ENCODE results near the gene KBTBD8. TPM values are rescaled to one million over a fixed set of nuclear protein-coding genes. Genes with fewer than 3 reads are reported as not detected.
A peak's percentile ranks its signal among the peaks of the same experiment; 100 is the strongest.

The KBTBD8 gene, protein sequence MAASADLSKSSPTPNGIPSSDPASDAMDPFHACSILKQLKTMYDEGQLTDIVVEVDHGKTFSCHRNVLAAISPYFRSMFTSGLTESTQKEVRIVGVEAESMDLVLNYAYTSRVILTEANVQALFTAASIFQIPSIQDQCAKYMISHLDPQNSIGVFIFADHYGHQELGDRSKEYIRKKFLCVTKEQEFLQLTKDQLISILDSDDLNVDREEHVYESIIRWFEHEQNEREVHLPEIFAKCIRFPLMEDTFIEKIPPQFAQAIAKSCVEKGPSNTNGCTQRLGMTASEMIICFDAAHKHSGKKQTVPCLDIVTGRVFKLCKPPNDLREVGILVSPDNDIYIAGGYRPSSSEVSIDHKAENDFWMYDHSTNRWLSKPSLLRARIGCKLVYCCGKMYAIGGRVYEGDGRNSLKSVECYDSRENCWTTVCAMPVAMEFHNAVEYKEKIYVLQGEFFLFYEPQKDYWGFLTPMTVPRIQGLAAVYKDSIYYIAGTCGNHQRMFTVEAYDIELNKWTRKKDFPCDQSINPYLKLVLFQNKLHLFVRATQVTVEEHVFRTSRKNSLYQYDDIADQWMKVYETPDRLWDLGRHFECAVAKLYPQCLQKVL
- 0.33 and 0.89 TPM in 2 replicates for total RNA-seq (2014; rRNA removed; shearing (Covaris generic))

DNA sequence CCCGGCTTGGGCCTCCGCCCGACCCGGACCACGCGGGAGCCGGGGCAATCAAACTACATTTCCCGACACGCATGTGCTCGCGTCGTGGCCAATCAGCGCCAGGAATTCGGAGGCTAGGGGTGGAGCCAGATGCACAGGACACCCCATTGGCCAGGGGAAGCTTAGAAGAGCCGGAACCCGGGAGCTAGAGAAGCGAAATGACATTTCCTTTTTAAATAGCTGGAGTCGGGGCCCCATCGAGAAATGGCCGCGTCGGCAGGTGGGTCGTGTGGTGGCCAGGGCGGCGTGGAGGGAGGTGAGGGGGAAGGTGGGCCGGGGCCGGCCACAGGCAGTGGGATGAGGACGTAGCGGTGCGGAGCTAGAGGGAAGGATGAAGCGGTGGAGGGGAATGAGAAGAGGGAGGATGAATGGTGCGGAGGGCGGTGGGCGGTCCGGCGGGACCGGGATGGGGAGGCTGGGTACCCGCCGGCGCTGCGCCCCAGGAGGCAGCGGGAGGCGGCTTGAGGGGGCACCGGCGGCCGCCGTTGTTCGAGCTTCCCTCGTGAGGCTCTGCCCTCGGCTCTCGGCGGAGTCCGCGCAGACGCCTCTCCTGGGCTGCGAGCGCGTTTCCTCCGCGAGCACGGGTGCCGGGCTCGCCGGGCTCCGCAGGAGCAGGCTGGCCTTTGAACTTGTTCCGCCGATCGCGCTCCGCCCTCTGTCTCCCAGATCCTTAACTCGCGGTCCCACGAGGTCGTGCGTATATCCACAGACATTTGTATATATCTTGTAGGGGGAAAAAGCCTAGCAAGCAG, at the start of gene KBTBD8:
Gene KBTBD8, plus strand, starts transcription at position 195 of the 791 bp plus-strand sequence. Its CDS starts 49 bp downstream, at position 244.
- peak; percentile 93 for DNase-seq (ENCODE audit: low spot score)

DNA sequence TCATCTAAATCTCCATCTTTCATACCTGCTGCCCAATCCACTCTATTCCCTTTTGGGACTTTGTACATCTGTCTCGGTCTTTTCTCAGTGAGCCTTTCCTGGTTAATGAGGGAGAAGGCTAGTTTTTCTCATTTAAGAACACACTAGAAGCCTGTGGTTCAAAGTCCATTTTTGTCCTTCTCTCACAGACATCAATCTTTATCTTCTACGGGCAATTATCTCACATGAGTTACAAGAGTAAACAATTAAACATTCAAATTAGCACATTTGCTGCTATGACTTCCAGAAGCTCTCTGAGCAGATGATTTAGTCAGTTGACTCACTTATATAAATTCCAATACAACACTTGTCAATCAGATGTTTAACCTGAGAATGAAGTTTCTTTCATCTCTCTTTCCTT, 49.3 kb upstream of the KBTBD8 start:
- no peak for DNase-seq (ENCODE audit: low spot score)

DNA sequence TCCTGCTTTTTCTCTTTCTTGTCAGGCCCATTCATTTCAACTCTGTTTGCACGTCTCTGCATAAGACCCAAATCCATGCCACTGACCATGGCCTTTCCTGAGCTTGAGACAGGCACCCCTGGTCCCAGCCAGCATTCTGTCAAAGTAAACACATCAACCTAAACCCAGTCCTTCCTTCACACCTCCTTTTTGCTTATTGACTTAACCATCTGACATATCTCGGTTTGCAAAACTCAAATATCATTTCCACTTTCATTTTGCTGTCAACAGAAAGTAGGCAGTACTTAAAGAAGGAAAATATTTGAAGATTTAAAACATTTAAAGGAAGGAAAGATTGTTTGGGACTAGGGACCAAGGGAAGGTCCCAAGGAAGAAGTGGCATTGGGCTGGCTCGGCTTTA, 48.2 kb upstream of the KBTBD8 start:
- no peak for DNase-seq (ENCODE audit: low spot score)

DNA sequence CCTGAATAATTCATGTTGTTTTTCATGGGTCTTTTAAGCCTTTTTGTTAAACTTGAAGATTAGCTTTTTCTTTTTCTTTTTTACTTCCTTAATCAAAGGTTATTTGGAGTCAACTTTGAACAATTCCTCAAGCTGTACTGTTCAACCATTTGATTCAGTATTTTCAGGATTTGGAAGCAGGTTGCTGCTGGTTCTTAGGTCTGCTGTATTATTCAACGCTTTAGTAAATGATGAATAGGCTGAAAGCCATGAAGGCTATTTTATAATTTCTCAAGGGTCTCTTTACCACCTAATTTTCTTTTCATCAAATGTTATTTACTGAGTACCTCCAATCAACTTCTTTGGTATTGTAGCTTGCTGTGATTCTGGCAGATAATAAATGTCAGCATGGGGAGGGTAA, 45.8 kb upstream of the KBTBD8 start:
- no peak for DNase-seq (ENCODE audit: low spot score)

DNA sequence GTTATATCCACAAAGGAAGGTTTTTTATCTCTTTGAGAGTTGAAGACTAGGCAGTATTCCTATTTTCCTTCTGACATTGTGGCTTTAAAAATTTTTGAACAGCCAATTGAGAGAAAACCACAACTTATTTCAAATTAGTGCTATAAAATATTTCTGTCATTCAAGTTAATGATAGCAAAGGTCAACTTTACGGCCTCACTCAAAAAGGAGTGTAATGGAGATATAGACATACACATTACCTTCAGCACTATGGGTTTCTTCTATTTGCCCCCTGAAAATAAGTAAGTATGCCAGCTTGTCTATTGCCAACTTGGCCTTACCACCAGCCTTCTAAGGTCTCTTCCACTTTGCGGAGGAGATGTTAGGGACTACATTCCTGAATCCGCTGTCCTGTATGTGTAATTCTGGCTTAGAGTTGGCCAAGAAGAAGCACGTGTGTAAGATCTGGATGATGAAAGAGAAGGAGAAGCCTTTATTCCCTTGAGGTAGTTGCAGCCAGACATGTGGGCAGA, 44.1 kb upstream of the KBTBD8 start:
- no peak for DNase-seq (ENCODE audit: low spot score)

DNA sequence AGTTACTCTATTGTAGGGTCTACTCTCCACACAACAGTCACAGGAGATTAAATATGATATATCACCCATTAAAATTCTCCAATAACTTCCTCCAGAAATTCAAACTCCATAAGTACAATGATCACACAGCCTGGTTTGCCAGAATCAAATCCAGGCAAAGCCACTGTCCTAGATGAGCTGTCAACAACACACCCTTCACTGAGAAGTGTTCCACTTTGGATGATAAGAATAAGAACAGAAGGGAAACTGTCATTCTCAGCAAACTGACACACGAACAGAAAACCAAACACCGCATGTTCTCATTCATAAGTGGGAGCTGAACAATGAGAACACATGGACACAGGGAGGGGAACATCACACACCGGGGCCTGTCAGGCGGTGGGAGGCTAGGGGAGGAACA, 41.4 kb upstream of the KBTBD8 start:
- DNase-seq (ENCODE audit: low spot score): no peak

DNA sequence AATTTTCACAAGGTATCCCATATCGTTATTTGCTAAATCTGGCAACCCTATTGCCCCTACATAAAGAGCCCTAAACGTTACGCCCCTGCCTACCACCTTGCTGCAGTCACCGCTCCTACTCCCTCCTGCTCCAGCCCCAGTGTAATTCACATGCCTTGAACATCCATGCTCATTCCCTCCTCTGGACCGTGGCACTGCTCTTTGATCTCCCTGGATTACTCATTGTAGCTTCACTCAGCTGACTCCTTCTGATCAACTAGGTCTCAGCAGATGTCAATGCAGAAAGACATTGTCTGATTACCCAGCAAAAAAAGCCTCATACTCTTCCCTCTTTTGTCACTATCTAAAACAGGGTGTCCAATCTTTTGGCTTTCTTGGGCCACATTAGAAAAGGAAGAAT, 40.7 kb upstream of the KBTBD8 start:
- DNase-seq (ENCODE audit: low spot score): no peak

DNA sequence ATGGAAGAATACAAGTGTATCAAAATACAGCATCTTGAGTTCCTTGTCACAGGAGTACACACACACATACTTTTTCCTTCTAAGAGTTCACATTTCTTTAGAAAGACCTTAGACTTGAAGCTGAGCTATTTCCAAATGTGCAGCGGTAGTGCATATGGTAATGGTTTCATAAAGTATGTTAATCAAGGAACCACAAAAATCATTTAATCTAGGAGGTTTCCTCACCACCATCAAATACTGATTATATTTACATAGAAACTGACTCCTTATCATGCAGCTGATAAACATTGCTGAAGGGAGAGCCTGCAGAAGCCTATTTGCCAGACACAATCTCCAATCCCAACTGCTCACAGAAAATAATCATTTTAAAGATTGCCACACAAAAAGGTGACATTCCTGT, 40.0 kb upstream of the KBTBD8 start:
- DNase-seq (ENCODE audit: low spot score): no peak

DNA sequence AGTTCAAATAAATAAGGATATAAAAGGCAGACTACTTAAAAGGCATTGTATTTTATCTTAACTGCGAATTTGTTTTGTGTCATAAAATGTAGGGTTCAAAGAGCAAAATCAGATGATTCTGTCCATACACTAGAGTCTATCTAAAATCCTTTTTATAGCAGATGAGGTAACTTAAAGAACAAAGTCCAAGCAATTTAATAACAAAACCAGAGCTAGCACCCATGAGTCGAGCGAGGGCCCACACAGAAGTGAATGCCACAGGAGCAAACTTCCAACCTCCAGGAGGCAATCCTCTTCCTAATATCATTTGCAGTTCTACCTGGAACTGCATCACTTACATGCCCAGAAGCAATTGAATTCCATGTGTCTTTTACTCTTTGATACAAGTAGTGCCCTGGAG, 35.4 kb upstream of the KBTBD8 start:
- DNase-seq (ENCODE audit: low spot score): no peak

DNA sequence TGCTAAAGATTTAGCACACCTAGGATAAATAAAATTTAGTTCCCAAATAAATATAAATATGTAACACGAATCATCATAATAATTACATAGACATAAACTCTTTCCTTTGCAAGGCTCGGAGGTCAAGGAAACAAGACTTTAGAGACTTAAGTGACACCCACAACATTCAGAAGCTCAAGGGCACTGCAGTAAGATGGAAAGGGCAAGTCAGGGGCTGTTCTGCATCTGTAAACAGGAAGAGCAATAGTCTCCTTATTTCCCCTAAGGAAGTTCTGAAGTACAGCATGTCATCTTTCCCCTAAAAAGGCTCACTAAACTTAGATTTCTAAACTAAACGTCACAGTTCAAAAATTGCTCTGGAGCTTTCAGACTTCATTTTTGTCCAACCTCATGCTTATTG, 26.9 kb upstream of the KBTBD8 start:
- DNase-seq (ENCODE audit: low spot score): no peak

DNA sequence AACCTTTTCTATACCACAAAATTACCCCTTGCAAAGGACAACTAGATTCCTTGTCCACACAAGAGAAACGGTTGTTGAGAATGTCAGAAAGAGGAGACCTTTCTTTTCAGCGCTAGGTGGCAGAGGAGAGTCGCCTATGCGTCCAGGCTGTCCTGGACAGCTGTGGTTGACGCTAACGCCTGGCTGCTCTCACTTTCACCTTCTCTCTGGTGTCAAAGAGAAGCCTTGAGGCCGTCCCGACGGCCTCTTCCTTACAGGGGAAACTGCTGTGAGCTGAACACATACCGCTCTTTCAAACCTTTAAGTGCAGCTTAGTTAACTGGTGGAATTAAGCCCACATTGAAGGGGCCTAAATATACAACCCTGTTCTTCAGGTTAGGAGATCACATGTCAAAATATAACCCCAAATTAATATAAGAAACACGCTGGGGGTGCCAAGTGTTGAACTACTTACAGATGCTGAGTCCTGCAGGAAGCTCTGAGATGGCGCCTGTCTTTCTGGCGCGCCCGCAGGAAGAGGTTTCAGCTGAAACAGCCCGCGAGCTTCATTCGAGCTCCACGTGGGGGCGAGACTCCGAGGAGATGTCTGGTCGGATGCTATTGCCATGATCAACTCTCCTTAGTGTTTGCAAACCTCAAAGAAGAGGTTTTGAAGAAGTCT, 26.1 kb upstream of the KBTBD8 start:
- DNase-seq (ENCODE audit: low spot score): peak; percentile 71

DNA sequence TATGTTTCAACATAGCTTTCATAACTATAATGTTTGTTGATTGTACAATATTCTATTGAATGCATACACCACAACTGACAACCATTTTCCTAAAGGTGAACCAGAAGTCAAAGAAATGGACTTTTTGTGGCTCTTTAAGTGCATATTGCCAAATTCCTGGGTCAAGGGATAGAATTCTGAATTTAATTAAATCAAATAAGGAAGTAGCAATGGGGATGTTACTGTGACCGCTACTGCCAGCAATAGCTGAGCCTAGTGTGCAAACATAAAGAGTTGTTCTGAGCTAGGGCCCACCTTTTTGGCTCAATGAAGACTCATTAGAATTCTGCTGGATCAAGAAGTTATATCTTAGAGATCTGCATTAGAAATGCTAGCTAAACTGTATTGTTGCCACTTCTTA, 17.3 kb upstream of the KBTBD8 start:
- DNase-seq (ENCODE audit: low spot score): no peak

DNA sequence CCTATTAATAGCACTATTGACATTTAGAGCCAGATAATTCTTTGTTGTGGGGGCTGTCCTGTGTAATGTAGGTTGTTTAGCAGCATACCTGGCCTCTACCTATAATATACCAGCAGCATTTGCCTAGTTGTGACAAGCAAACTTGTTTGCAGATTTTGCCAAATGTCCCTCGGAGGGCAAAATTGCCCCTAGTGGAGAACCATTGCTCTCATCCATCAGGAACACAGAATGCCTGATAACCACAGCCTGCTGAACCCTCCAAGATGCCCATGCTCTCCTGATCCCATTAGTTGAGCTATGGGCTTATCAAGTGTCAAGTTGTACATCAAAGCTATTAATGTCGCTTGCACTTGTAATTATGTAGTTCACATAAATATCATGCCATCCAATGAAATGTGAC, 15.0 kb upstream of the KBTBD8 start:
- no peak for DNase-seq (ENCODE audit: low spot score)

DNA sequence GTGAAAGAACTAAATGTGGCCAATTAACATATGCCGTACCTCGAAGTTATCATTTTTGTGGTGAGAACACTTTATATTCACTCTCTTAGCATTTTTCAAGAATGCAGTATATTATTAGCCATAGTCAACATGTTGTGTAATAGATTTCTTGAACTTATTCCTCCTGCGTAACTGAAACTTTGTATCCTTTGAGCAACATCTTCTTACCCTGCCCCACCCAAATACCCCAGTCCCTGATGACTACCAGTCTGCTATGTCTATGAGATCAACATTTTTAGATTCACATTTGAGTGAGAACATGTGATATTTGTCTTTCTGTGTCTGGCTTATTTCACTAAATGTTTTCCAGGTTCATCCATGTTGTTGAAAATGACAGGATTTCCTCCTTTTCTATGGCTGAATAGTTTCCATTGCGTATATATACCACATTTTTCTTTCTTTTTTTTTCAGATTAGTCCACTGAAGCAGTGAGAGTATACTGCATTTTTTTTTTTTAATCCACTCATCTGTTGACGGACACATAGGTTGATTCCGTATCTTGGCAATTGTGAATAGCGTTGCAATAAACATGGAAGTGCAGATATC, 12.7 kb upstream of the KBTBD8 start:
- no peak for DNase-seq (ENCODE audit: low spot score)

DNA sequence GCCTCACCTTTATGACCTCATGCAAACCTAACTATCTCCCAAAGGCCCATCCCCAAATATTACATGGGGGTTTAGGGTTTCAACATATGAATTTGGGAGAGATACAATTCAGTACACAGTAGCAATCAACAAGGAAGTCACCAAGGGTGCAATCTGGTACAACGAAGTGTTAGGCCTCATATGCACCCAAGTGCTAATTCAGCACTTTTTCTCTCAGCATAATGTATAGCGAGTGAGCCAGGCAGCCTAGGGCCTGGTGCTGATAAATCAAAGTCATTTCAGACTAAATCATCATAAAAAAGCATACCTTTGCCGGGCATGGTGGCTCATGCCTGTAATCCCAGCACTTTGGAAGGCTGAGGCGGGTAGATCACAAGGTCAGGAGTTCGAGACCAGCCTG, 11.7 kb upstream of the KBTBD8 start:
- DNase-seq (ENCODE audit: low spot score): no peak

DNA sequence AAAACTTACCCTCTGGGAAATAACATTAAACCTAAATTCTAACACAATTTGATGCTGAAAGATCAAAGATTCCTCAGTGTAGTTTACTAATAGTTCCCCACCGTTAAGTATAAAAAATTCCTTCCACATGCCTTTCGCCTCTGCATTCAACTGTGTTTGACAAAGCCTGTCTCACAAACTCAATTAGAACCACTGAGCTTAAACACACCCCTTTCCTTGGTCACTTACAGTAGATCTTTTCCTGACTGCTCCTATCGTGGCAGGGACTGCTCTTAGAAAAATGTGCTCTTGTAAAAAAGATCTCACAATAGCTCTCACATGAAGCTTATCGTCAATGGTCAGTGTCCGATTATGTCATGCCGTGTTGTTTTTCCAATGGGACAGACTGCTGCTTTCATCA, 8.9 kb upstream of the KBTBD8 start:
- DNase-seq (ENCODE audit: low spot score): no peak

DNA sequence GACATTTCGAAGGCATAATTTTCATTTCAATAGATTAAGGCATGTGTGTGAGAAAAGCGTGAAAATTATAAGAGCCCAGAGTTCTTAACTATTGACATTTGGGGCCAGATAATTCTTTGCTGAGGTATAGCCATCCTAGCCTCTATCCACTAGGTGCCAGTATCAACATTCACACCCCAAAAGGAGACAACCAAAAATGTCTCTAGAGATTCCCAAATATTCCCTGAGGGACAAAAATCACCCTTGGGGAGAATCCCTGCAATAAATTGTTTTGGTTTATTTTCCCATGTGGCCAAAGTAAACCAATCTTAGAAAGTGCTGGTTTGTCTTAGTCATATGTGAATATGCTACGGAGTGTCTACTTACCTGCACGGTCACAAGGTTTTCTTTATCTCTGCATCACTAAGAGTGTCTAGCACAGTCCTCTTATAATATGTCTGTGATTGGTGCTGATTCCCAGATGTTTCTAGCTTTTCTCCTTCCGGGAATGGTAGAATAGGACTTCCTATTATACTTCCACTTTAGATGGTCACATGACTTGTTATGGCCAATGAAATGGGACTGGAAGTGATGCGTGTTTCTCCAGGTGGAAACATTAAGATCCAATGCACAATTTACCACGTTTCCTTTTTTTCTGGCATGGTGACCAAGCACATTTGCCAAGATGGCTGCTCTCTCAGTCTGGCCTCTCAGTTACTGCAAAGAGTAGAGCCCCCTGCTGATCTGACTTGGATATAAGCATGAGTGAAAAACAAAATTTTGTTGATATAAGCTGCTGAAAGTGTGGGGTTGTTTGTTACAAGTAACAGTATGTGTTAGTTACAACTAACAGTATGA, 8.0 kb upstream of the KBTBD8 start:
- DNase-seq (ENCODE audit: low spot score): no peak

DNA sequence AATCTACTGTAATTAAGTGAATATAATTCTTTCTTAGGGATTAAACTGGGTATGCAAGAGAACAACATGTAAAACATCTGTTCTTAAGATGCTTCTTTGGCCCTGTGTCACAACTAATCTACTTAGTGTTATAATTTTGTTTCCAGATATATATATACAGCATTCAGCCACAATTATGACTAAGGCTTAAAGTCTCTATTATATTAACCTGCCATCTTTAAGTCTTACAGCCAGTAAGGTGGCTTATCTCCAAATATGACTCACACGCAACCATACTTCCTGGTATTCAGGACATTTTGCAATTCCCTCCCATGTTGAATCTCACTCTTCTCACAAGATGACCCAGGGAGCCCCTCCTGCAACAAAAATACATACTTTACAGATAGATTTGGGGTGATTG, 6.6 kb upstream of the KBTBD8 start:
- DNase-seq (ENCODE audit: low spot score): no peak

DNA sequence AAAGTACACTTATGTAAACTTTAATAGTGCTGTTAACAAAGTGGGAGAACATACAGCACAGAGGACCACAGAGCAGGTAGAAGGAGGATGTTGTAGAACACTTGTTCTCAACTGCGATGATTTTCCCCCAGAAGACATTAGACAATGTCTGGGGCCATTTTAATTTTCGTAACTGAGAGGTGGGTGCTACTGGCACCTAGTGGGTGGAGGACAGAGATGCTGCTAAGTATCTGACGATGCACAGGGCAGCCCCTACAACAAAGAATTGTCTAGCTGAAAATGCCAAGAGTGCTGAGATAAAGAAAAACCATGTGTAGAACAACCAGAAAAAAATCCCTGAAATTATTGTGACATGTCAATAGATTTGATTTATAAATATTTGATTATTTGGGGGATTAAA, 5.0 kb upstream of the KBTBD8 start:
- DNase-seq (ENCODE audit: low spot score): no peak

DNA sequence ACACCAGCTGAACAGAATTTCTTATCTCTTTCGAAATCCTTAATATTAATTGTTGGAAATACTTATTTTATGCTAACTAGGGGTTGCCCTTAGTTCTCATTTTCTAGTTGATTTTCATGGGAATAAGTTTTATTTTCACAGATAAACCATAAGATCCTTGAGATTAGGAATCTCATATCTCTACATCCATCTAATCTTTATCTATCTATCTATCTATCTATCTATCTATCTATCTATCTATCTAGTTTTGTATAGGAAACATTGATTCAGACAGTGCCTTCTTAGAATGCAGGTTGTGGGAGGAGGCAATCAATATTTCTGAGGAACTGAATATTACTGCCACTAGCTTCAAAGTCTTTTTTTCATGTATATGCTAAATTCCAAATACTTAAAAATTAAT, 3.5 kb upstream of the KBTBD8 start:
- no peak for DNase-seq (ENCODE audit: low spot score)

DNA sequence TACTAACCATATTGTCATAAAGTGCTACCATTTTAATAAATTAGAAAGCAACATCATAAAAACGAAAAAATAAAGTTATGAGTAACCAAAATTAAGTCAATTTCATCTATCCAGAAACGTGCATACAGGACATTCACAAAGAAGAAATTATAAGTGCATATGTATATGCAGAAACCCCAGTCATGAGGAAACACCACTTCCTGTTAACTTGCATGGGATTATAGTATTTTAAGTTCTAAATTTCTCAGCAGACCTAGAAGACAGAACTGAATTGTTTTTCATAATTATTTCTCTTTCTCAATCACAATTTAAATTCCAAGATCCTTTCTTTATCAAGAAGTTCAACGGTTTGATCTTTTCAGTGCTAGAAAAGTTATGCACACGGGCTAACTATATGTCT, 1.4 kb upstream of the KBTBD8 start:
- DNase-seq (ENCODE audit: low spot score): no peak
